NCI-H1092 treated with DMSO at 0.1 percent for 48 hours (cell line): Measurements from ENCODE around the gene RSPH1.

Source experiments
- DNase-seq: peaks from one replicate; lab custom pipeline; 2025; lab: John Stamatoyannopoulos, UW

The RSPH1 gene

GRCh38 chr21:42445311-42445710, 50.7 kb downstream of the RSPH1 start:
- DNase-seq: no peak

DNA sequence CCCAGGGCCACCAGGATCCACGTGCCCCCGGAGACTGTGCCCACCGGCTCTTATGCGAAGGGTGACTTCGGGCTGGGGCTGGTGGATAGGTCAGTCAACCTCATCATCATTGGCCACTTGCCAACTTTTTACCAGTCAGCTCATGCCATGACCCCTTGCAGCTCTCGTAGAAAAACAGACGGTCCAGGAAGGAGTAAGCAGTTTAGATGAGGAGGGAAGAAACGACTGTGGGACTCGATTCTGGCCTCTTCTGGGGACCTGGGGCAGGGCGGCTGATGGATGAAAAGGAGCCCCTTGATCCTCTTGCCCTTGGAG, 51.3 kb downstream of the RSPH1 start:
- no peak for DNase-seq

GRCh38 chr21:42443876-42444744, 51.9 kb downstream of the RSPH1 start:
- no peak for DNase-seq

- DNase-seq: no peak
Measured at GRCh38 chr21:42443181-42443785, 52.7 kb downstream of the RSPH1 start.

DNA sequence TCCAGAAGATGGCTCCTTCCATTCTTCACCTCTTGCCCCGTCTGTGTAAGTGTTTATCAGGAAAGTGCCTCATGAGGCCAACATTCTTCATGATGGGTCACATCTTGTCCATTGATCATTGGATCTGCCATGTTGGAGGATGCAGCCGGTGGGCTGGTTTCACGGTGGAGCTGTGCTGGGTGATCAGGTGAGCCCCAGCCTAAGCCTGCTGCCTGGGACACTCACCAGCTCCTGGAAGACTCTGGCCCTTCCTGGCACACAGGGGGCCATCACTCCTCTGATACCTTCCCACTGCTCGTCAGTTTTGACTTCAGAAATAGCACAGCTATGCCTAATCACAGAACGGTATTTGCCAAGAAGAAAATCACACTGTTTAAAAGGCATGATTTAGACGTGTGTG, 54.1 kb downstream of the RSPH1 start:
- DNase-seq: no peak

GRCh38 chr21:42440187-42440792, 55.7 kb downstream of the RSPH1 start:
- DNase-seq: no peak

- DNase-seq: no peak
Measured at GRCh38 chr21:42439284-42440186, 56.5 kb downstream of the RSPH1 start.

DNA sequence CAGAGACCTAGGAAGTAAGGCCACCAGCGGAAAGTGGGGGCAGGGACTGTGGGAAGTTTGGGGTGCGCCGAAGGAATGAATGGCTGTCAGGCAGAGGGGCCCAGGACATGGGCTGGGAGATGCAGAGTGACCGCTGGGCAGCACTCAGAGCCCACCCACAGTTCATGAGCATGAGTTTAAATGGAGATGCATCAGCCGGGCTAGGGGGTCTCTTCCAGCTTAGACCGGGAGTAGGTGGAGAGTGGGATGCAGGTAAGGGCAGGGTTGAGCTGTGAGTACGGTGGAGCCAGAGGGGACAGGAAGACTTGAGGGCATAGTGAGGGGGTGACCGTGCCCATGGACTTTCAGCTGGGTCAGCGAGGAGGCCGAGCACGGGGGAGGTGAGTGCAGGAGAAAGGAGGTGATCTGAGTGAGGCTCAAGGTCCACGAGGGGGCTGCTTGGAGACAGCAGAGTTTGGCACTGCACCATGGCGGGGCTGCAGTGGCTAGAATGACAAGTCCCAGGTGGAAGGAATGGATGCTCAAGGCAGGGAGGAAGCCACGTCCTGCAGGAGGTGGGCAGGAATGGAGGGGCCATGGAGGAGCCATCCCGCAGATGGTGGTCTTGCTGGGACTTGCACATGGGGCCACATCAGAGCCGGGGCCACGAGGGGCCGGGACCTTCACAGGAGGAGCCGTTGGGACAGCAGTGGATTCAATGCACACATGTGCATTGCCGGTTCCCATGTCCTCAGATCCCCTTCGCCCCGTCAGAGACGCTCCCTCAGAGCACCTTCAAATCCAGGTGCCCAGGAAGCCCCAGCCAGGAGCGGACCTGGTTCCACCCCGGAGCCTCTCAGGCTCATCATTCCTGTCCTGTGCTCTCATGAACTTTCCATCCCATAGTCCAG, 57.5 kb downstream of the RSPH1 start:
- no peak for DNase-seq

DNA sequence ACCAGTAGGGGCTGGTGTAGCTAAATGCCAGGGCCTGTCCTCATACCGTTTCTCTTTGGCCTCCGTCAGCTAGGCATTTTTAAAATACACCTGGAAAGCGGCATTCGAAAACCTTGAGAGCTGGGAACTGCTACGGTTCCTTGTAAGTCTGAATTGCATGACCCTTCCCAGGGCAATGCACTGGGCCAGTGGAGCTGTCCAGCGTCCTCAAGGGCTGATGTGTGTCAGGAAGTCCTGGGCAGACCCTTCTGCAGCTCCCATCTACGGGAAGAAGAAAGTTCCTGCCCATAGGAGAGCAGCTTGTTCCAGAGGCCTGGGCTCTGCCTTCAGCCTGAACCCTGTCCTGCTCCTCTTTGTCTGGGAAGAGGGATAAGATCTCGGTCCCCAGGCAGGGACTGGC, 58.2 kb downstream of the RSPH1 start:
- no peak for DNase-seq

- no peak for DNase-seq
Measured at GRCh38 chr21:42436914-42437313, 59.1 kb downstream of the RSPH1 start.

DNA sequence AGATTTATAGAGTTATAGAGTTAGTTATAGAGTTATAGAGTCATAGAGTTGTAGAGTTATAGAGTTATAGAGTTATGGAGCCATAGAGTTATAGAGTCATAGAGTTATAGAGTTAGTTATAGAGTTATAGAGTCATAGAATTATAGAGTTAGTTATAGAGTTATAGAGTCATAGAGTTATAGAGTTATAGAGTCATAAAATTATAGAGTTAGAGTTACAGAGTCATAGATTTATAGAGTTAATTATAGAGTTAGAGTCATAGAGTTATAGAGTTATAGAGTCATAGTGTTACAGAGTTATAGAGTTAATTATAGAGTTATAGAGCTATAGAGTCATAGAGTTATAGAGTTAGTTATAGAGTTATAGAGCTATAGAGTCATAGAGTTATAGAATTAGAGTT, 60.2 kb downstream of the RSPH1 start:
- DNase-seq: no peak

DNA sequence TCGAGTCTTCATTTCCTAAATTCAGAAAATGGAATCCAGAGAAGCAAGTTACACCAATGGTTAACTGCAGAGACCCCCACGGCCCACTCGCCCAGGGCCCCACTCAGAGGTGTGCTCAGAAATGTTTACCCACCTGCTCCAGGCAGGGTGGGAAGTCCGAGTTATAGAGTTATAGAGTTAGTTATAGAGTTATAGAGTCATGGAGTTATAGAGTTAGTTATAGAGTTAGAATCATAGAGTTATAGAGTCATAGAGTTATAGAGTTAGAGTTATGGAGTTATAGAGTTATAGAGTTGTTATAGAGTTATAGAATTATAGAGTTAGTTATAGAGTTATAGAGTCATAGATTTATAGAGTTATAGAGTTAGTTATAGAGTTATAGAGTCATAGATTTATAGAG, 60.6 kb downstream of the RSPH1 start:
- no peak for DNase-seq

- no peak for DNase-seq
Measured at GRCh38 chr21:42434884-42435283, 61.1 kb downstream of the RSPH1 start.

- no peak for DNase-seq
Measured at GRCh38 chr21:42433946-42434551, 62.0 kb downstream of the RSPH1 start.

DNA sequence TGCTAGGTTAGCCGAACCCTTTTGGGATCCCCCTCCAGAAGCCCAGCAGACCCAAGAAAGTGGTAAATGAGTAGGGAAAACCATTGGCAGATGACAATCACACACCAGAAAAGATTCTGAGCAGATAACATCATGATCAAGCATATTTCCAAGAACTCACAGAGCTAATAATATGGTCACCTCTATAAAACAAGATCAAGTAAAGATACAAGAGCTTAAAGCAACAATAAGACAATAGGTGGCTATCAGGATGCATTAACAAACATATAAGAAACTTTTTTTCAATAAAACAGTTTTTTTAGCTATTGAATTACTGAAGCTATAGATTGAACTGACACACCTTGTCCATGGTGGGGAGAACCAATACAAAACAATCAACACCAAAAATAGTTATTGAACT, 63.3 kb downstream of the RSPH1 start:
- DNase-seq: no peak

- no peak for DNase-seq
Measured at GRCh38 chr21:42431196-42431595, 64.8 kb downstream of the RSPH1 start.

GRCh38 chr21:42430521-42430920, 65.5 kb downstream of the RSPH1 start:
- DNase-seq: no peak

DNA sequence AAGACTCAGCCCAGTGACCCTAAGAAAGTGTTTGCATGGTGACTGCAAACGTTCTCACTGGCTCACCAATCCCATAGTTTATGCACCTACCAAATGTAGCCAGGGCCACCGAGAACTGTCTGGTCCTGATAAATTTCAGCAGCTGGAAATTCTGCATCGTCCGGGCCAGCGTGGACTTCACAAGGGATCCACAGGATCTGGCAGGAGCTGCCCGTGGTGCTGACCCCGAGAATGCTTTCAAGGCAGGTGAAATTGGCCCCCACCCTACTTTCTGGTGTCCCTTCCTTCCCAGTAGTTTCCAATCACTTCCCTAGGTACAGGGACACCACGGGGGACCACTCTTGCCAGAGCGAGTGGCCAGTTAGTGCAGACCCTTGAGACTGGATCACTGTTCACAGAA, 66.2 kb downstream of the RSPH1 start:
- DNase-seq: no peak

- no peak for DNase-seq
Measured at GRCh38 chr21:42429021-42429420, 67.0 kb downstream of the RSPH1 start.

DNA sequence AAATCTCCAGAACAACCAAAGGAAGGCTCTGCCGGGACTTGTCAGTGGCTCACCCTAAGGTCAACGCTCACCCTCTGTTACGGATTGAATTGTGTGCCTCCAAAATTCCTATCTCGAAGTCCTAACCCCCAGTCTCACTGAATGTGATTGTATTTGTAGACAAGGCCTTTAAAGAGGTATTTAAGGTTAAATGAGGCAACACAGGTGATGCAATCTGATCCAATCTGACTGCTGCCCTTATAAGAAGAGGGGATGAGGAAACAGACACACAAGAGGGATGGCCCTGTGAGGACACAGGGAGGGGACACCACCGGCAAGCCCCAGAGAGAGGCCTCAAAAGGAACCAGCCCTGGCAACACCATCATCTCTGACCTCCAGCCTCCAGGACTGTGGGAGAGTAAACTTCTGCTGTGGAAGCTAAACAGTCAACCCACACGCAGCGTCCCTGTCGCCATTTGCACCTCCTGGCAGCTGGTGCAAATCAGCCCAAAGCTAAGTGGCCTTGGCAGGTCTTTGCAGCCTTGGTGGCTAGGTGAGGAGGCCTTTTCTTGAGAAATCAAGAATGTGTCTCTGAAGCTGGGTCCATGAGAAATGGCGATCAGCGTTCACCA, 68.1 kb downstream of the RSPH1 start:
- DNase-seq: no peak
